IPS-11a (cell line): ENCODE data around the gene PROSER3.
"Not testable (repeated sequence)": the region's sequence is repeated elsewhere in the genome, so short reads cannot be mapped to it uniquely, and the experiment has no call there.

Experiments used
- H3K4me3 ChIP-seq: one replicate; pipeline ENCODE4 v1.5.1; 2013; ENCODE audit warnings: low read depth, low read length, control low read depth

PROSER3 gene

GRCh38 chr19:35722461-35722860 is 35.5 kb upstream of the PROSER3 start:
- H3K4me3 ChIP-seq = no peak overlapping the region

- H3K4me3 ChIP-seq = no peak overlapping the region
Measured at GRCh38 chr19:35722897-35723296, 35.1 kb upstream of the PROSER3 start.

GRCh38 chr19:35723671-35724070 is 34.3 kb upstream of the PROSER3 start:
- no peak overlapping the region for H3K4me3 ChIP-seq

GRCh38 chr19:35724132-35724531 is 33.8 kb upstream of the PROSER3 start:
- H3K4me3 ChIP-seq = not testable (repeated sequence)

GRCh38 chr19:35724560-35724959 is 33.4 kb upstream of the PROSER3 start:
- H3K4me3 ChIP-seq = no peak overlapping the region

GRCh38 chr19:35725216-35725861 is 32.6 kb upstream of the PROSER3 start:
- H3K4me3 ChIP-seq = no peak overlapping the region

- no peak overlapping the region for H3K4me3 ChIP-seq
Measured at GRCh38 chr19:35727053-35727955, 30.7 kb upstream of the PROSER3 start.

- H3K4me3 ChIP-seq = no peak overlapping the region
Measured at GRCh38 chr19:35727956-35728706, 29.8 kb upstream of the PROSER3 start.

GRCh38 chr19:35729021-35729420 is 29.0 kb upstream of the PROSER3 start:
- H3K4me3 ChIP-seq = no peak overlapping the region

GRCh38 chr19:35729763-35730162 is 28.2 kb upstream of the PROSER3 start:
- no peak overlapping the region for H3K4me3 ChIP-seq

GRCh38 chr19:35730326-35730725 is 27.6 kb upstream of the PROSER3 start:
- H3K4me3 ChIP-seq = no peak overlapping the region

GRCh38 chr19:35731353-35731752 is 26.6 kb upstream of the PROSER3 start:
- no peak overlapping the region for H3K4me3 ChIP-seq

GRCh38 chr19:35731779-35732405 is 26.1 kb upstream of the PROSER3 start:
- no peak overlapping the region for H3K4me3 ChIP-seq

- no peak overlapping the region for H3K4me3 ChIP-seq
Measured at GRCh38 chr19:35732540-35733179, 25.3 kb upstream of the PROSER3 start.

- no peak overlapping the region for H3K4me3 ChIP-seq
Measured at GRCh38 chr19:35733180-35734125, 24.5 kb upstream of the PROSER3 start.

GRCh38 chr19:35734273-35734672 is 23.7 kb upstream of the PROSER3 start:
- H3K4me3 ChIP-seq = no peak overlapping the region

GRCh38 chr19:35734889-35735288 is 23.1 kb upstream of the PROSER3 start:
- no peak overlapping the region for H3K4me3 ChIP-seq

- H3K4me3 ChIP-seq = no peak overlapping the region
Measured at GRCh38 chr19:35736913-35737886, 20.8 kb upstream of the PROSER3 start.
